RWPE1 (cell line): ENCODE measurements around the gene TMTC1.

Experiments
- CTCF ChIA-PET: fragments of 350-600 bp; sonication (Branson Sonifier 250); formaldehyde crosslinking; extraction: SDS; loops from one replicate; lab custom pipeline; 2021; lab: Yijun Ruan, JAX
- POLR2A ChIA-PET: fragments of 400-600 bp; formaldehyde crosslinking; extraction: SDS; loops from one replicate; lab custom pipeline; 2020; ENCODE audit warnings: antibody characterized with exemption; ENCODE audit not compliant: low non-redundant PET; lab: Yijun Ruan, JAX
- DNase-seq: peaks from one replicate; pipeline ENCODE4 v3.0.0; 2012; ENCODE audit warnings: low spot score
- H3K27ac ChIP-seq: fragments of 450-650 bp; 2 replicates; pipeline ENCODE4 v1.5.1; 2017
- TF ChIP-seq, protein P1 (sequence below): fragments of 450-650 bp; conservative IDR thresholded peaks from 2 replicates; pipeline ENCODE4 v1.5.1; 2017; ENCODE audit warnings: low read depth, mild to moderate bottlenecking

Gene TMTC1

DNA sequence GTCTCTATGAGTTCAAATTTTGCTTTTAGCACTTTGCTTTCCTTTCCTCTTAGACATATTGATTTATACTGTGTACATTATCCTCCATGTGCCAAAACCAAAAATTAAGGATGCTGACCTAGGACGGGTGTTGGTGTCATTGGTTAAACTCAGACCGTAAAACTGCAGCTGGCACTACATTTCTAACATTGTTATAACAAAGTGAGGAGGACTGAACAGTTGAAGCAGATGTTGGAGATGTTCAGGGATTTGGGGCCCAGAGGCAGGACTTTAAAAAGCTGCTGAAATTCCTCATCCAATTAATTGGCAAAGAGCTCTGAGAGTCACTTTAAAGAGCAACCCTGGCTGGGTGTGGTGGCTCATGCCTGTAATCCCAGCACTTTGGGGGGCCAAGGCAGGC, 72.4 kb downstream of the TMTC1 start:
- CTCF ChIA-PET: no interaction called here
- H3K27ac ChIP-seq: no peak overlapping the region
- no peak for DNase-seq
- POLR2A ChIA-PET: no interaction called here
- TF ChIP-seq, protein P1, sequence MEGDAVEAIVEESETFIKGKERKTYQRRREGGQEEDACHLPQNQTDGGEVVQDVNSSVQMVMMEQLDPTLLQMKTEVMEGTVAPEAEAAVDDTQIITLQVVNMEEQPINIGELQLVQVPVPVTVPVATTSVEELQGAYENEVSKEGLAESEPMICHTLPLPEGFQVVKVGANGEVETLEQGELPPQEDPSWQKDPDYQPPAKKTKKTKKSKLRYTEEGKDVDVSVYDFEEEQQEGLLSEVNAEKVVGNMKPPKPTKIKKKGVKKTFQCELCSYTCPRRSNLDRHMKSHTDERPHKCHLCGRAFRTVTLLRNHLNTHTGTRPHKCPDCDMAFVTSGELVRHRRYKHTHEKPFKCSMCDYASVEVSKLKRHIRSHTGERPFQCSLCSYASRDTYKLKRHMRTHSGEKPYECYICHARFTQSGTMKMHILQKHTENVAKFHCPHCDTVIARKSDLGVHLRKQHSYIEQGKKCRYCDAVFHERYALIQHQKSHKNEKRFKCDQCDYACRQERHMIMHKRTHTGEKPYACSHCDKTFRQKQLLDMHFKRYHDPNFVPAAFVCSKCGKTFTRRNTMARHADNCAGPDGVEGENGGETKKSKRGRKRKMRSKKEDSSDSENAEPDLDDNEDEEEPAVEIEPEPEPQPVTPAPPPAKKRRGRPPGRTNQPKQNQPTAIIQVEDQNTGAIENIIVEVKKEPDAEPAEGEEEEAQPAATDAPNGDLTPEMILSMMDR: no peak

DNA sequence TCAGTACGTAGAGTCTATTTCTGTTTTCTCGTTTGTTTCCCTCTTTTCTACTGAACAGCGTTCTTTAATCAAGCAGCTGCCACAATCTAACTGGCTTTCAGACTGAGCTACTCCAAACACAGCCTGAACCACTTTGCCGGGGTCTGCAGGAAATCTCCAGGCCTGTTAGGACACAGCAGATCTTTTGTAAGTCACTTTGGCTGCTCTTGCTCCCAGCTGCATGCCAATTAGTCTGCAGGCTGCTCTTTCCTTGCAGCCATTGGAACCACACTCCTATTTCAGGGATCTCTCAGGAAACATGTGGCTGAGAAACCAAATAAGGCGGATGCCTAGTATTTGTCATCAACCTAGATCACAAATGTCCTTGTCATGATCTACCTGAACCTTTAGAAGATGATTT, 73.6 kb downstream of the TMTC1 start:
- DNase-seq: no peak
- TF ChIP-seq, protein P1: no peak
- POLR2A ChIA-PET: no interaction called here
- CTCF ChIA-PET: no interaction called here
- H3K27ac ChIP-seq: no peak overlapping the region; the same call in 1 of the 2 replicates

DNA sequence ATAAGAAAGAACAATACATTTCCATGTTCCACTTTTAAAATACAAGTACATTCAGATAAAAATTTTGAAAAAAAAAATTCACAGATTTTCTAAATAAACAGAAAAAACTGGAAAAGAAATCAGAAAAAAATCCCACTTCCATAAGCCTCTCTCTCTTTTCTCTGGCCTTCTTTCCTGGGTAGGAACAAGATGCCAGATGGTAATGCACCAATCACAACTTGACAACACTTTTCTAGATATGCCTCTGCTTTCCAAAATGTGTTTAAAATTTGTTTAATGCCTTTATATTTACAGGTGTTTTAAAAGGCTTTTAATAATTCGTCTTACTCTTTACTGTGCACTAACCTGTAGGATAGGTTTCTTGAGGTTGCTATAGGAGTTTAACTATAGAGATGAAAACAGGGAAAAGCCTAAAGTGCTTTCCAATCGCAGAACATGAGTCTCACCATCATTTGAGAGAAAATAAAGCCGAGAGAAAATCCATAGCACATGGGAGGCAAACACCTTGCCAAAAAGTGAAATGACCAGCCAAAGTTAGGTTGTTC, 74.2 kb downstream of the TMTC1 start:
- ChIA-PET POLR2A (no interaction called here), CTCF (no interaction called here)
- TF ChIP-seq, protein P1: no peak
- DNase-seq: no peak
- H3K27ac ChIP-seq: no peak overlapping the region

DNA sequence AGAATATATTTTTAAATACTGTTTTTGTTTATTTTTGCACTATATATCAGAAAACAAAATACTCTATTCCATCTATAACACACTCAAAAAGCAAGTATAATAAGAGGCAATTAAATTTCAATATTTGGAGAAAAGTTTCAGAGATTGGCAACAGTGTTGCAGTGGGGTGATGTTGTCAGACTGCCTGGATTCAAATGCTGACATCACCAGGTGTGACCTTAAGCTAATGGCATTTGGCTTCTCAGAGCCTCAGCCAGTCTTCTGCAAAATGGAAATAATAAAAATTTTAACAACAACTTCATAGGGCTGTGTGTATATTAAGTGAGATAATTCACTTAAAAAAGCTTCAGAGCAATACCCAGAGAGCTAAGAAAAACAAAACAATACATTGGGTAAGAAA, 74.7 kb downstream of the TMTC1 start:
- ChIA-PET CTCF (no interaction called here), POLR2A (no interaction called here)
- H3K27ac ChIP-seq: no peak overlapping the region
- TF ChIP-seq, protein P1: no peak
- DNase-seq: no peak

DNA sequence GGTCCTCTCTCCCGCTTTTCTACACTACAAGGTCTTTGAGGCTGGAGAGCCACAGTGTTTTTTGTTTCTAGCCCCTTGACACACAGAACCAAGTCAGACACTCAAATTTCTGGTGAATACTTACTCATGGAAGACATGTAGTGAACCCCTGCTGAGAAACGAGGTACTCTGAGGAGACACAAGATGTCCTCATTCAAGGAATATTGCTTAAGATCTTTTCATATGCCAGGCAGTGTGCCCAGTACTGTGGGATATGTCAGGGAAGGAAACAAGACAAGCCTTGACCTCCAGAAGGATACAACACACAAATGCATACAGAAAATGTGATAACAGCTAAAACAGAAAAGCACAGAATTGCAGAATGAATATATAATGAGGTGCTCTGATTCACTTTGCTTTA, 75.9 kb downstream of the TMTC1 start:
- TF ChIP-seq, protein P1: no peak
- ChIA-PET CTCF (no interaction called here), POLR2A (no interaction called here)
- no peak overlapping the region for H3K27ac ChIP-seq
- DNase-seq: no peak

DNA sequence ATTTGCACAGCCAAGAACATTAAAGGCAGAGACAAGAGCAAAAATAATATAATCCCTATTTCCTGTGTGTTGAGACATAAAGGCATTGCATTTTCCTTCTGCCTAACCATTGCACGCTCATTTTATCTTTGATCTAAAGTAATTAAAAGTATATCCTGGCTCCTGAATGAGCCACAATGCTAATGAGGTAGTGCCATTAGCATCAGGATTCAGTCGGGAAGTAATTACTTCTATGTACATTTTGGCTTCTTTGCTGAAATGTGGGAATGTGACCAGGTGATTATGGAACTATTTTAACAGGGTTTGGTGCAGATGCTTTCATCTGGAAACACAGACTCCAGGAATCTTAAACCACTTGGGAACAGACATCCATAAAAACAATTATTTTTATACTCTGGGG, 77.4 kb downstream of the TMTC1 start:
- TF ChIP-seq, protein P1: no peak
- ChIA-PET POLR2A (no interaction called here), CTCF (interaction anchor here (0.7 kb wide), 1 partner anchor 152 kb away, joined by 3 read pairs; no protein-coding TSS in a partner anchor)
- no peak overlapping the region for H3K27ac ChIP-seq
- DNase-seq: no peak
